Immature natural killer cell (primary cell): ENCODE data around the gene TLR3. TPM values are rescaled to one million over a fixed set of nuclear protein-coding genes. Genes with fewer than 3 reads are reported as not detected.
A peak's percentile ranks its signal among the peaks of the same experiment; 100 is the strongest.

Source experiments
- DNase-seq, 3 donors: peaks; one replicate each; pipeline ENCODE4 v3.0.0; 2022; ENCODE audit warnings: mixed read lengths in 1 of 3
- H3K27ac Mint-ChIP-seq, 6 donors: one replicate each; pipeline ENCODE4 v1.8.0; 2020; ENCODE audit warnings: mixed read lengths in 6 of 6, mild to moderate bottlenecking in 5 of 6, inconsistent platforms in 4 of 6, moderate library complexity in 3 of 6
- H3K27me3 Mint-ChIP-seq, 3 donors: one replicate each; pipeline ENCODE4 v1.8.0; 2020 to 2021; ENCODE audit warnings: low read depth in 3 of 3, mild to moderate bottlenecking in 3 of 3, mixed read lengths in 3 of 3, moderate library complexity in 3 of 3, inconsistent platforms in 1 of 3
- H3K36me3 Mint-ChIP-seq, 3 donors: one replicate each; pipeline ENCODE4 v1.8.0; 2020; ENCODE audit warnings: mixed read lengths in 3 of 3, inconsistent platforms in 2 of 3, mild to moderate bottlenecking in 2 of 3
- H3K4me1 Mint-ChIP-seq, 2 donors: one replicate each; pipeline ENCODE4 v1.8.0; 2020; ENCODE audit warnings: inconsistent platforms in 2 of 2, mild to moderate bottlenecking in 2 of 2, mixed read lengths in 2 of 2, moderate library complexity in 1 of 2
- H3K4me3 Mint-ChIP-seq, 5 donors: one replicate each; pipeline ENCODE4 v1.8.0; 2020; ENCODE audit warnings: mild to moderate bottlenecking in 5 of 5, mixed read lengths in 5 of 5, inconsistent platforms in 3 of 5, moderate library complexity in 3 of 5
- H3K9me3 Mint-ChIP-seq, 6 donors: one replicate each; pipeline ENCODE4 v1.8.0; 2020; ENCODE audit warnings: mild to moderate bottlenecking in 6 of 6, mixed read lengths in 6 of 6, inconsistent platforms in 4 of 6, moderate library complexity in 3 of 6
- polyA plus RNA-seq, 3 donors: library from polyadenylated mRNA; unstranded; fragments of 300-500 nt; fragmentation: Illumina TruSeq; gene quantifications; one replicate each; pipeline ENCODE4 v1.2.3, GENCODE V29; 2021

TLR3 gene
- polyA plus RNA-seq, 3 donors from 2014 or later, result 2.5 to 13.3 (median 5.8) TPM

- H3K36me3 Mint-ChIP-seq, result no peaks in the 10 kb centered on the region
- peak within 1 kb of the TSS; percentile 75 to 85 (median 82) for H3K4me3 Mint-ChIP-seq
- H3K4me1 Mint-ChIP-seq, result peaks cover 6 to 15% of the 10 kb centered on the region in 2 donors
- H3K27ac Mint-ChIP-seq, result peak within 1 kb of the TSS in 1 of 6 donors; percentile 62
- peaks cover 13 to 41% (median 33%) of the 10 kb centered on the region in 3 donors for H3K27me3 Mint-ChIP-seq
- H3K9me3 Mint-ChIP-seq, result no peaks in the 10 kb centered on the region
- DNase-seq, result peak in 2 of 3 donors; percentile 17 to 26
Measured at GRCh38 chr4:186104114-186104889, 35.3 kb downstream of the TLR3 start, which contains the start of gene FAM149A. Gene FAM149A, plus strand, starts transcription at chr4:186104704.

DNA sequence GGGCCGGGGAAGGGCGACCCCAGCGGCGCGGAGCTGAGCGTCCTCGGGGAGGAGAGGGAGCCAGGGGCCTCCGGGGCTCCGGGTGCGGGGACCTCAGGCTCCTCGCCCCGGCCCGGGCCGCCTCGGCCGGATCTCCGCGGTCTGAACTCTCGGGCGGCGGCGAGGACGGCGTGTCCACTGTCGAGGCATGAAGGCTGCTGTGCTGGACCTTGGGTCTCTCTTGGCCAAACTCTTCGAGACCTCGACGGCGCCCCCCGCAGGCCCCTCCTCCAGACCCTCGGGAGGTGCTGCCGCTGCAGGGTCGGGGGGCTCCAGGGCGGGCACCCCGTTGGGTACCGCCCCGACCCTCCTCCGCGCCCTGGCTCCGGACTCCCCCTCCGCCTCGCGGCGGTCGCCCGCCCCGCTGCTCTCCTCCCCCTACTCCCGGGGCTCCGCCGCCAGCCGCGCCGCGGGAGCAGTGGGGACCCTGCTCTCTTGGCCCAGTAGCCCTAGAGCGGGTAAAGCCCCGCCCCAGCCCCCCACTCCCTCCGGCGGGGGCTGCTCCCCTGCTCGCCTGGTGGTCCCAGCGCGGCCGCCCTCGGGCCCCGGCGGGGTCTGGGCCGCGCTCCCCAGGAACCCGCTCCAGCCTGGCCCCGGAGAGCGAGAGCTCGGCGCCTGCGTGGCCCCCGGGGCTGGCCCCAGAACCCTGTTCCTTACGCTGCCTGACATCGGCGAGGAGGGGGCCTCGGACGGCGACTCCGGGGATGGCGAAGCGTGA lies 36.1 kb downstream of the TLR3 start:
- DNase-seq, result peak in 2 of 3 donors; percentile 5
- Mint-ChIP-seq H3K9me3 (no peaks in the 10 kb centered on the region), H3K27me3 (peaks cover 15 to 41% (median 33%) of the 10 kb centered on the region in 3 donors), H3K4me3 (peak overlapping the region; percentile 38 to 85 (median 79)), H3K27ac (no peak overlapping the region), H3K36me3 (no peaks in the 10 kb centered on the region), H3K4me1 (peaks cover 6 to 15% of the 10 kb centered on the region in 2 donors)

- Mint-ChIP-seq H3K27ac (peak overlapping the region in 1 of 6 donors; percentile 62), H3K4me3 (peak overlapping the region; percentile 75 to 85 (median 82)), H3K27me3 (peaks cover 15 to 41% (median 33%) of the 10 kb centered on the region in 3 donors), H3K4me1 (peaks cover 6 to 15% of the 10 kb centered on the region in 2 donors), H3K36me3 (no peaks in the 10 kb centered on the region), H3K9me3 (no peaks in the 10 kb centered on the region)
- DNase-seq, result no peak
Measured at GRCh38 chr4:186105647-186106321, 36.8 kb downstream of the TLR3 start.

GRCh38 chr4:186107947-186108346 lies 39.0 kb downstream of the TLR3 start:
- Mint-ChIP-seq H3K4me3 (no peak overlapping the region), H3K9me3 (no peaks in the 10 kb centered on the region), H3K27ac (no peak overlapping the region), H3K36me3 (no peaks in the 10 kb centered on the region), H3K27me3 (peaks cover 13 to 36% (median 33%) of the 10 kb centered on the region in 3 donors), H3K4me1 (peaks cover 6 to 15% of the 10 kb centered on the region in 2 donors)
- DNase-seq, result no peak

DNA sequence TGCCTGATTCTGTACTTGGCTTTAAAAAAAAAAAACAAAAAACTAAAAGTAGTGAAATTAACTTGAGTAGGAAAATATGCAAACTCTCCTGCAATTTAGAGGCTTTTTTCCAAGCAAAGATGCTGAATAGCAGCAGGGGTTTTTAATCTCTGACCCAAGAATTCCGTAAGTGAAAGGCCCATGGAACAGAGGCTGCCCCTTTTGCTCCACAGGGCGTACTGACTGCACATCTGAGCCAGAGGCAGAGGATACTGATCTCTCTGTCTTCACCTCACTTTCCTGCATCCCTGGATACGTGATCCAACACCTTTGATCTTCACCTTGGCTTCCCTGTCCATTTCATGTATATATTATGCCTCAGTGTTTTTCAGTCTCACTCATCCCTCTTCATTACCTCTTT lies 39.4 kb downstream of the TLR3 start:
- Mint-ChIP-seq H3K36me3 (no peaks in the 10 kb centered on the region), H3K27me3 (peaks cover 13 to 32% (median 31%) of the 10 kb centered on the region in 3 donors), H3K4me3 (no peak overlapping the region), H3K9me3 (no peaks in the 10 kb centered on the region), H3K27ac (no peak overlapping the region), H3K4me1 (peaks cover 6 to 15% of the 10 kb centered on the region in 2 donors)
- no peak for DNase-seq

- H3K4me3 Mint-ChIP-seq, result no peak overlapping the region
- peaks cover 5 to 10% of the 10 kb centered on the region in 2 donors for H3K4me1 Mint-ChIP-seq
- no peak for DNase-seq
- H3K27me3 Mint-ChIP-seq, result peaks cover 13 to 27% (median 27%) of the 10 kb centered on the region in 3 donors
- no peaks in the 10 kb centered on the region for H3K9me3 Mint-ChIP-seq
- no peak overlapping the region for H3K27ac Mint-ChIP-seq
- no peaks in the 10 kb centered on the region for H3K36me3 Mint-ChIP-seq
Measured at GRCh38 chr4:186109245-186109644, 40.3 kb downstream of the TLR3 start.

GRCh38 chr4:186116697-186117096 lies 47.7 kb downstream of the TLR3 start:
- peaks cover 0 to 7% (median 2%) of the 10 kb centered on the region in 3 donors for H3K27me3 Mint-ChIP-seq
- H3K9me3 Mint-ChIP-seq, result no peaks in the 10 kb centered on the region
- no peaks in the 10 kb centered on the region for H3K4me1 Mint-ChIP-seq
- H3K36me3 Mint-ChIP-seq, result no peaks in the 10 kb centered on the region
- H3K27ac Mint-ChIP-seq, result no peak overlapping the region
- no peak for DNase-seq
- H3K4me3 Mint-ChIP-seq, result no peak overlapping the region

DNA sequence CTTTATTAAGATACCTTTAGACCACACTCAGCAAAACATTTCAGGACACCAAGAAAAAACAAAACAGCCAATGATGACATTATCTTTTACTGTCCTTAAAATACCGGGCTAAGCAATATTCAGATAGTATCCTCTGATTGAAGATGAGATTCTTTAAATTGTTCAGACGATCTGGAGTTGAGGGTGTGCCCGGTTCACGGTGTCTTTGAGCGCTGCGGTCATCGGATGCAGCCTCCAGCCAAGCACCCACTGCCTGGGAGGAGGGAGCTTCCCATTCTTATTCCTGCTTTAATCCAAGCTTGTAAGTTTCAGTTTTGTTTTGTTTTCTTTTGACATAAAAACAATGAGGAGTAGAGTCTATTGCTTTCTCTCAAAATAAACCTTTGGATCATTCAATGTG lies 49.6 kb downstream of the TLR3 start:
- Mint-ChIP-seq H3K9me3 (no peaks in the 10 kb centered on the region), H3K36me3 (no peaks in the 10 kb centered on the region), H3K27me3 (peaks cover 0 to 7% (median 2%) of the 10 kb centered on the region in 3 donors), H3K4me3 (no peak overlapping the region), H3K27ac (no peak overlapping the region), H3K4me1 (no peaks in the 10 kb centered on the region)
- no peak for DNase-seq

GRCh38 chr4:186121057-186121456 lies 52.1 kb downstream of the TLR3 start:
- peaks cover 0 to 7% (median 0%) of the 10 kb centered on the region in 3 donors for H3K27me3 Mint-ChIP-seq
- no peaks in the 10 kb centered on the region for H3K9me3 Mint-ChIP-seq
- no peaks in the 10 kb centered on the region for H3K36me3 Mint-ChIP-seq
- no peak for DNase-seq
- H3K4me3 Mint-ChIP-seq, result no peak overlapping the region
- H3K4me1 Mint-ChIP-seq, result no peaks in the 10 kb centered on the region
- no peak overlapping the region for H3K27ac Mint-ChIP-seq

DNA sequence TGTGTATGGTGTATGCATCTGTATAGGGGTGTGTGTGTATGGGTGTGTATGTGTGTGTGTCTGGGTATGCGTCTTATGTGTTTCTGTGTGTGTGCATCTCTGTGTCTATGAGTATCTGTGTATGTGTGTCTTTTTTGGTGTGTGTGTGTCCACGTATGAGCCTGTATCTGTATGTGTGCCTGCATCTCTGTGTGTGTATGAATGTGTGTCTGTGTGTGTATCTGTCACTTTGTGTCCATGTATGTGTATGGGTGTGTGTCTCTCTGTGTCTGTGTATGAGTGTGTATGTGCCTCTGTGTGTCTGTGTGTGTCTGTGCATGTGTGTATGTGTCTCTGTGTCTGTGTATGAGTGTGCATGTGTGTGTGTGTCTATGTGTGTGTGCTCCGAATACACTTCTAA lies 59.9 kb downstream of the TLR3 start:
- no peak overlapping the region for H3K4me3 Mint-ChIP-seq
- no peak overlapping the region for H3K27ac Mint-ChIP-seq
- no peaks in the 10 kb centered on the region for H3K36me3 Mint-ChIP-seq
- no peak for DNase-seq
- no peaks in the 10 kb centered on the region for H3K4me1 Mint-ChIP-seq
- H3K9me3 Mint-ChIP-seq, result no peaks in the 10 kb centered on the region
- H3K27me3 Mint-ChIP-seq, result peaks cover 1 to 5% (median 3%) of the 10 kb centered on the region in 3 donors

DNA sequence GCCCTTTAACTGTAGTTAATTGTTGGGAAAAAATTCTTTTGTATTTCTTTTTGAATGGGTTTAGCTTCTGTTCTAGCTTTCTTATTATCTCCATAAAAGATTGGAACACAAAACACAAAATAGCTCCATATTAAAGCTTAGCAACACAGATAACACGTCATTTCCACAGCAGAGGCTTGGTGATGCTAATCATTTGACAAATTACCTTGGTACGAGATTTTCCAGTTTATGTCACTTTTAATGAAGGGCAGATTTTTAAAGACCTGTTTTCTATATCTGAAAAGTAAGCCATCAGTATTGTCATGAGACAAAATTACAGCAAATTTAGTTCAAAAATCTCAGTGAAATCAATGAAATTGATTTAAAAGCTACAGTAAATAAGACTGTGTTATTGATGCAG lies 63.0 kb downstream of the TLR3 start:
- Mint-ChIP-seq H3K27me3 (peaks cover 1 to 11% (median 3%) of the 10 kb centered on the region in 3 donors), H3K9me3 (no peaks in the 10 kb centered on the region)

GRCh38 chr4:186132577-186133242 lies 63.8 kb downstream of the TLR3 start:
- Mint-ChIP-seq H3K4me3 (no peak overlapping the region), H3K27ac (no peak overlapping the region), H3K4me1 (no peaks in the 10 kb centered on the region), H3K36me3 (no peaks in the 10 kb centered on the region), H3K9me3 (no peaks in the 10 kb centered on the region), H3K27me3 (peaks cover 1 to 12% (median 3%) of the 10 kb centered on the region in 3 donors)
- no peak for DNase-seq

More for the DNA sequence above, 63.0 kb downstream of the TLR3 start:
- Mint-ChIP-seq H3K36me3 (no peaks in the 10 kb centered on the region), H3K27ac (no peak overlapping the region), H3K4me1 (no peaks in the 10 kb centered on the region), H3K4me3 (no peak overlapping the region)
- DNase-seq, result no peak

DNA sequence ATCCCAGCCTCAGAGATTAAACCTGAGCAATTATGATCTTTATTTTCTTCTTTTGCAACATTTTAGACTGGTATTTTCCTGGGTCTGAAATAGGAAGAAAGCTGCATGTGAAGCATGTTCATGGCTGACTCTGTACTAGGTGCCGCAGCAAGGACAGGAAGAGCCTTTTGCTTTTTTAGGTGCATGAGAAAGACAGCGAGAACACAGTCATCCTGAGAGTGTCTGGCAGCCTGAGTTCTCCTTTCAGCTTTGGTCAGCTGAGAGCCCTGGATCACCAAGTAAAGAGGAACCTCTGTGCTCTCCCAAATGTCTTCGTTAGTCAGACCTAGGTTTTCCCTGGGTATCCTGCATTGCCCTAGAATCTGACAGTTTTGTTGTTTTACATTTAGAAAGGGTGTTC lies 65.3 kb downstream of the TLR3 start:
- Mint-ChIP-seq H3K9me3 (no peaks in the 10 kb centered on the region), H3K4me1 (no peaks in the 10 kb centered on the region), H3K36me3 (no peaks in the 10 kb centered on the region), H3K27ac (no peak overlapping the region), H3K27me3 (peaks cover 1 to 12% (median 3%) of the 10 kb centered on the region in 3 donors), H3K4me3 (no peak overlapping the region)
- no peak for DNase-seq
